Hypothalamus (tissue), 51 donors: ENCODE results near the gene SRRM5.
A peak's percentile ranks its signal among the peaks of the same experiment; 100 is the strongest.
"Not testable (repeated sequence)": the region's sequence is repeated elsewhere in the genome, so short reads cannot be mapped to it uniquely, and the experiment has no call there.

Experiments used
- DNase-seq, 51 donors: peaks; one replicate each; lab custom pipeline; 2025; lab: John Stamatoyannopoulos, UW

Gene SRRM5

GRCh38 chr19:43635561-43635940 lies 23.7 kb downstream of the SRRM5 start:
- peak in 7 of 51 donors; percentile 22 to 57 (median 43) for DNase-seq

GRCh38 chr19:43636121-43636683 lies 24.3 kb downstream of the SRRM5 start:
- DNase-seq = peak in 44 of 51 donors; percentile 14 to 84 (median 56)

- peak in 9 of 51 donors; percentile 11 to 52 (median 22) for DNase-seq
Observed at GRCh38 chr19:43638214-43638994, 26.5 kb downstream of the SRRM5 start.

GRCh38 chr19:43638995-43639518 lies 27.2 kb downstream of the SRRM5 start:
- DNase-seq = peak in 4 of 51 donors; percentile 31 to 36 (median 32)

GRCh38 chr19:43639519-43640423 lies 27.9 kb downstream of the SRRM5 start, which contains the start of gene CADM4:
CADM4 (minus strand) TSS chr19:43639850; CDS start chr19:43639790, 60 bp downstream.
- DNase-seq = peak in 35 of 51 donors; percentile 13 to 74 (median 46)

- no peak for DNase-seq
Observed at GRCh38 chr19:43640424-43640757, 28.5 kb downstream of the SRRM5 start.

GRCh38 chr19:43641333-43641732 lies 29.4 kb downstream of the SRRM5 start:
- DNase-seq = no peak

GRCh38 chr19:43642531-43642930 lies 30.6 kb downstream of the SRRM5 start:
- no peak for DNase-seq

- no peak for DNase-seq
Observed at GRCh38 chr19:43643326-43643725, 31.4 kb downstream of the SRRM5 start.

GRCh38 chr19:43644181-43644580 lies 32.3 kb downstream of the SRRM5 start:
- no peak for DNase-seq

- no peak for DNase-seq
Observed at GRCh38 chr19:43648633-43649032, 36.7 kb downstream of the SRRM5 start.

GRCh38 chr19:43649514-43649913 lies 37.6 kb downstream of the SRRM5 start:
- DNase-seq = no peak

GRCh38 chr19:43650276-43650675 lies 38.4 kb downstream of the SRRM5 start:
- DNase-seq = not testable (repeated sequence)

GRCh38 chr19:43651758-43652545 lies 40.1 kb downstream of the SRRM5 start:
- peak in 42 of 51 donors; percentile 12 to 76 (median 44) for DNase-seq

- DNase-seq = no peak
Observed at GRCh38 chr19:43652546-43652874, 40.6 kb downstream of the SRRM5 start.

GRCh38 chr19:43656436-43656835 lies 44.5 kb downstream of the SRRM5 start:
- no peak for DNase-seq

- DNase-seq = no peak
Observed at GRCh38 chr19:43658001-43658400, 46.1 kb downstream of the SRRM5 start.

- peak in 8 of 51 donors; percentile 14 to 50 (median 32) for DNase-seq
Observed at GRCh38 chr19:43658494-43658893, 46.6 kb downstream of the SRRM5 start.

- no peak for DNase-seq
Observed at GRCh38 chr19:43660301-43660970, 48.5 kb downstream of the SRRM5 start.

GRCh38 chr19:43660971-43661360 lies 49.1 kb downstream of the SRRM5 start:
- peak in 5 of 51 donors; percentile 5 to 12 (median 7) for DNase-seq
